ENCODE data around the gene ARHGAP28.

Gene ARHGAP28

DNA sequence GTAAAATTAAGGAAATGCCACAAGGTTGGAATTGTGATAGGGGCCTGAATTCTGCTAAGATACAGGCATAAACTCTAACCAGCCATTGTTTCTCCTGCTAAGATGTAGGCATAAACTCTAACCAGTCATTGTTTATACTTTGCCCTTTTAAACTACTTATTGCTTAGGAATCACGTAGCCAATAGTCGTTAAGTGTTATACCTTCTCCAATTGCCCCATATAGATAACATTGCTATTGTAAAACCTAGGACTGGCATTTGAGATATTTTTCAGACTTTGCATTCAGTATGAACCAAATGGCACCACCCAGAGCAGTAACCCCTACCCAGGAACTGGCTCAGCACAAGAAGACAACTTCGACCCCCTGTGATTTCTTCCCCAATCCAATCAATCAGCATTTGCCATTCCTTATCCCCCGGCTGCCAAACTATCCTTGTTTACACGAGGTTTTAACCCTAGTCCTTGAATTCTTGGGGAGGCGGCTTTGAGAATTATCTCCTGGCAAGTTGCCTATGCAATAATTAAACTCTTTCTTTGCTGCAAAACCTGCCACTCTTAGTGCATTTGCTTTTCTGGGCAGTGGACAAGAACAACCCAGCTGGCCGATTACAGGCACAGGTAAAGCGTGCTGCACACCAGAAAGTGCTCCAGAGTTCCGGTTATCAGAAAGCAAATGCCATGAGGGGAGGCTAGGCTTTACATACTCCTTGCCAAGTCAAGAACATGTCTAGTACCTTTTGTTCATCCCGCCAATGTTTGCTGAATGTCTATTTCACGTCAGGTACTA lies 220.5 kb downstream of the ARHGAP28 start:
- DNase-seq (ENCODE audit: low read depth) = no peak
- TF ChIP-seq, protein P1, sequence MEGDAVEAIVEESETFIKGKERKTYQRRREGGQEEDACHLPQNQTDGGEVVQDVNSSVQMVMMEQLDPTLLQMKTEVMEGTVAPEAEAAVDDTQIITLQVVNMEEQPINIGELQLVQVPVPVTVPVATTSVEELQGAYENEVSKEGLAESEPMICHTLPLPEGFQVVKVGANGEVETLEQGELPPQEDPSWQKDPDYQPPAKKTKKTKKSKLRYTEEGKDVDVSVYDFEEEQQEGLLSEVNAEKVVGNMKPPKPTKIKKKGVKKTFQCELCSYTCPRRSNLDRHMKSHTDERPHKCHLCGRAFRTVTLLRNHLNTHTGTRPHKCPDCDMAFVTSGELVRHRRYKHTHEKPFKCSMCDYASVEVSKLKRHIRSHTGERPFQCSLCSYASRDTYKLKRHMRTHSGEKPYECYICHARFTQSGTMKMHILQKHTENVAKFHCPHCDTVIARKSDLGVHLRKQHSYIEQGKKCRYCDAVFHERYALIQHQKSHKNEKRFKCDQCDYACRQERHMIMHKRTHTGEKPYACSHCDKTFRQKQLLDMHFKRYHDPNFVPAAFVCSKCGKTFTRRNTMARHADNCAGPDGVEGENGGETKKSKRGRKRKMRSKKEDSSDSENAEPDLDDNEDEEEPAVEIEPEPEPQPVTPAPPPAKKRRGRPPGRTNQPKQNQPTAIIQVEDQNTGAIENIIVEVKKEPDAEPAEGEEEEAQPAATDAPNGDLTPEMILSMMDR (IDR thresholded peaks at IDR 0.05; ENCODE audit: low read depth, low read length, missing control alignments) = no peak
- H3K4me3 ChIP-seq (ENCODE audit: low read depth, low read length) = no peak overlapping the region

DNA sequence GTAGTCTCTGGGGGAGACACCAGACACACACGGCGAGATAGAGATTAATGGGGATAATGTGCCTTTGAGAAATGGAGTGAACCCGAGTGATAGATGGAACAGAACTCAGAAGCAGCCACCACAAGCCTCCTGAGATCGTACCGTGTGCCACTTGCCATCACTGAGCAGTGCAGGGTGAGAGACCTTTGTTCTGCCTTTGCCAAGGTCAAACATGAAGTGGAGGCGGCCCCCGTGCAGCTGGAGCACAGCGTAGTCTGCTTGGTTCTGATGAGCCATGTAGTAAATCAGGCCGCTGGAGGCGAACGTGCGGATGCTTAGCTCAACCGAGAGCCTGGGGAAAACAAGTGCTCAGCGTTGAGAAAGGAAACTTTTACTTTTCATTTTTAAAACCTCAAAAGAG lies 221.1 kb downstream of the ARHGAP28 start:
- DNase-seq (ENCODE audit: low read depth) = no peak
- no peak overlapping the region for H3K4me3 ChIP-seq (ENCODE audit: low read depth, low read length)
- TF ChIP-seq, protein P1 (IDR thresholded peaks at IDR 0.05; ENCODE audit: low read depth, low read length, missing control alignments) = no peak

DNA sequence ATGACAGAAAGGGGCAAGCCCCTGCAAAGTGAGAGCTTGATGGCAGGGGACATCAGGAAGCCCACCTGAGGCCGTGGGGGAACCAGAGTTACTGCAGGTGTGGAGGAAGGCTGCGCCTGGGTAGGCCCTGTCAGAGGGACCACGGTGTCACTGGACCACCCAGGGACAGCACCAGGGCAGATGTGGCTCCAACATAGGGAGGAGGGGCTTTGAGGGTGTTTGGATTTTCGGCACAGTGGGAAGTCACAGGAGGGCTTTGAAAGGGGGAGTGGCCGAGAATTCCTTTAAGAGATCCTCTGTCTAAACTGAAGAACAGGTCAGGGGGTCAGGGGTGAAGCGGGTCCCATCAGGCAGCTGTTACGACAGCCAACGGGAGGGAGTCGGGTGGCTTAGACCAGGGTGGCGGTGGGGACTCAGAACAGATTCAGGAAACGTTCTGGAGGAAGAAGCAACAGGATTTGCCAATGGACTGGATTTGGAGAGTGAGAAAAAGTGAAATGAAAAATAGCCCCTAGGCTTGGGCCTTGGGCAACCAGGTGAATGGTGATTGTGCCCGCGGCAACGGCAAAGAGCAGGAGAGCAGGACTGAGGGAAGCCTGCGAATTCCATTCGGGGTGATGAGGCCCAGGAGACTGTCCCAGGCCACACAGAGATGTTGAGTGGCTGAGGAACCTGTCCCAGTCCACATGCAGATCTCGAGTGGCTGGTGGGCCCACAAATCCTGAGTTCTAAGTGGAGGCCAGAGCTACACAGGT lies 222.0 kb downstream of the ARHGAP28 start:
- no peak for DNase-seq (ENCODE audit: low read depth)
- H3K4me3 ChIP-seq (ENCODE audit: low read depth, low read length) = no peak overlapping the region

DNA sequence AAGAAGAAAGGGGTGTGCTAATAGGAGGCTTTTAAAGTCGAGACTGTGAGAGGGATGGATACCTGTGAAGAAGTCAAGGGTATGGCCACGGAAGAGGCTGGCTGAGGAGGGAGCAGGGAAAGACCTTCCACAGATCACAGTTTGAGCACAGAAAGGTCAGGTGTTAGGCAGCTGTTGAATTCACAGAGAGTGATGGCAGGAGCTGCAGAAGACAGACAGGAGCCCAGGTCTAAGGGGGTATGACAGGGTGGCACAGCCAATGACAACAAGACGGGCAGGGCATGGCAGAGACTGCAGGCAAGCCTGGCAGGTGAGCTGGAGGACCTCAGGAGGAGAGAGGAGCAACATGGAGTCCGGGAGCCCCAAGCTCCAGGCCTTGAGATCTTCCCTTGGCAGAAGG lies 225.0 kb downstream of the ARHGAP28 start:
- H3K4me3 ChIP-seq (ENCODE audit: low read depth, low read length) = no peak overlapping the region
- TF ChIP-seq, protein P1 (IDR thresholded peaks at IDR 0.05; ENCODE audit: low read depth, low read length, missing control alignments) = no peak
- no peak for DNase-seq (ENCODE audit: low read depth)

More for the DNA sequence above, 222.0 kb downstream of the ARHGAP28 start:
- TF ChIP-seq, protein P1 (IDR thresholded peaks at IDR 0.05; ENCODE audit: low read depth, low read length, missing control alignments) = no peak

DNA sequence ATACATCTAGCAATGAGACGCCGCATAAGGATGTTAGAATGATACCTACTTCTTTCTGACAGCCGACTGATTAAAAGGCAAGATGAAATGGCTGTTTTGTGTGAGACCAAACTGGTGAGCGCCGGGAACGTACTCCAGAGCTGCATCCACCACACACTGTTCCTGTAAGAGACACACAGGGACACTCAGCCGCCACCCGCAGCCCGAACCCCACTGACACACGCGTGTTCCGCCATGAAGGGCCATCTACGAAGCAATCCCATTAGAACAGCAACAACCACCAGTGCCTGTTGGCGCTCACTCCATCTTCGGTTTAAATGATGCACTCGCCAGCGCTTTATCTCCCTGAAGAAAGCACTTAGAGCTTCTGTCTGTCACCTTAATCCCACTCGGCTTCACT lies 225.8 kb downstream of the ARHGAP28 start:
- H3K4me3 ChIP-seq (ENCODE audit: low read depth, low read length) = no peak overlapping the region
- no peak for DNase-seq (ENCODE audit: low read depth)
- TF ChIP-seq, protein P1 (IDR thresholded peaks at IDR 0.05; ENCODE audit: low read depth, low read length, missing control alignments) = no peak

DNA sequence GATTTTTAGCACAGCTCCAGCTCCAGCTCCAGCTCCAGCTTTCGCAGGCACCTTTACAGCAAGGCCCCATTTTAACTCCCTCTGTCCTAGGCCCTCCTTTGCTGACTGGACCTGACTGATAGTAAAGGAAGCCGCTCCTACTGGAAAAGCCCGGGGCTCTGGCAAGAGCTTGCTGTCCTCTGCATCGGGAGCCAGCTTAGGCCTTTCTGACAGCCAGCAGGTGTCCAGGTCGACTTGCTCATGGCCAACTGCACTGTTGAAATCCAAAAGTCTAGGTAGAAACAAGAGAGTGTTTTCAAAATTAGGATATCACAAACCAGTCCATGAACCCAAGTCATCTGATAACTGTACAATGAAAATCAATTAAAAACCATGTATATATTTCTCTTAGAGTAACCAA lies 227.0 kb downstream of the ARHGAP28 start:
- TF ChIP-seq, protein P1 (IDR thresholded peaks at IDR 0.05; ENCODE audit: low read depth, low read length, missing control alignments) = no peak

More for the DNA sequence above, 227.0 kb downstream of the ARHGAP28 start:
- H3K4me3 ChIP-seq (ENCODE audit: low read depth, low read length) = no peak overlapping the region
- DNase-seq (ENCODE audit: low read depth) = no peak
